OCI-LY3 (cell line): Measurements from ENCODE around the gene CCDC134.

ENCODE experiments used
- EZH2phosphoT487 ChIP-seq: fragments of 200-600 bp; shearing (Covaris generic); IDR thresholded peaks from 2 replicates; pipeline ENCODE4 v1.6.1; 2018; ENCODE audit warnings: antibody characterized with exemption, mixed run types, low read depth
- TF ChIP-seq, protein P1 (sequence below): fragments of 200-600, 300-600 bp; sonication (generic); IDR thresholded peaks from 2 replicates; pipeline ENCODE4 v1.5.1; 2014; ENCODE audit warnings: antibody characterized with exemption, low read length, low read depth

DNA sequence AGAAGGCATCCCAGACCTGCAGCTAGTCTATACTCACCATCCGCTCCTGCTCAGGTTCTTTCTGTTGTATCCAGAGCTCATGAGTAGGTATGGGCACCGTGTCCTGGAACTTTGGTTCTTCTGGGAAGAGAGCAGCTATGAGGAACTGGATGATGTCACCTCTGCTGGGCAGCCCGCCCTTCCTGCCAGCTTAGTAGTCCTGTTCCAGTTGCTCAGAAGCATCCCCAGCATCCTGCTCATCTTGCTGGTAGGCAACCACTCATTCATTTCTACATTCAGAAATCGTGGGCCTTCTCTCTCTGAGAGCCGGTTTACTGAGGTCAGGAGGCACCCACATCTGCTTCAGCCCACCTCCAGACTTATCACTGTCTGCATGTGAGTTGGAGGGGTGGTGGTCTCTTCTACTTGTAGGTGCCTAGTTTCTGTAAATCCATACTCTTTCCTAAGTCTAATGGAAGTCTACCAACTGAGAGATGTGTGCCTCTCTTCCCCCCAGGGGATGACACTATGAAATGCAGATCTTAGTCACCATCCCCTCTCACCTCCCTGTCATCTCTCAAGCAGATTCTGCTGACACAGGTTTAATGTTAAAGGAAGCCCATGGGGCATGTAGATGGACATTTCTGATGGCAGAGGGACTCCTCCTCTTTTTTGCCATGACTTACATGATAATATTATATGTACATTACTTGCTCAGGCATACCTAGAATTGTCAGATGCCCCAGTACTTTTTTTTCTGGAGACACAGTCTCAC lies 29.6 kb upstream of the CCDC134 start:
- TF ChIP-seq, protein P1, sequence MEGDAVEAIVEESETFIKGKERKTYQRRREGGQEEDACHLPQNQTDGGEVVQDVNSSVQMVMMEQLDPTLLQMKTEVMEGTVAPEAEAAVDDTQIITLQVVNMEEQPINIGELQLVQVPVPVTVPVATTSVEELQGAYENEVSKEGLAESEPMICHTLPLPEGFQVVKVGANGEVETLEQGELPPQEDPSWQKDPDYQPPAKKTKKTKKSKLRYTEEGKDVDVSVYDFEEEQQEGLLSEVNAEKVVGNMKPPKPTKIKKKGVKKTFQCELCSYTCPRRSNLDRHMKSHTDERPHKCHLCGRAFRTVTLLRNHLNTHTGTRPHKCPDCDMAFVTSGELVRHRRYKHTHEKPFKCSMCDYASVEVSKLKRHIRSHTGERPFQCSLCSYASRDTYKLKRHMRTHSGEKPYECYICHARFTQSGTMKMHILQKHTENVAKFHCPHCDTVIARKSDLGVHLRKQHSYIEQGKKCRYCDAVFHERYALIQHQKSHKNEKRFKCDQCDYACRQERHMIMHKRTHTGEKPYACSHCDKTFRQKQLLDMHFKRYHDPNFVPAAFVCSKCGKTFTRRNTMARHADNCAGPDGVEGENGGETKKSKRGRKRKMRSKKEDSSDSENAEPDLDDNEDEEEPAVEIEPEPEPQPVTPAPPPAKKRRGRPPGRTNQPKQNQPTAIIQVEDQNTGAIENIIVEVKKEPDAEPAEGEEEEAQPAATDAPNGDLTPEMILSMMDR, result no peak
- no peak for TF ChIP-seq EZH2phosphoT487
